SK-N-MC (cell line): ENCODE results near the gene ASCC3.

Experiments
- DNase-seq: peaks from one replicate; pipeline ENCODE4 v3.0.0-alpha.2; 2011; ENCODE audit warnings: low read depth, low spot score
- H3K27ac ChIP-seq: fragments of 200-600 bp; sonication (generic); 2 replicates; pipeline ENCODE4 v1.5.1; 2016; ENCODE audit warnings: mixed run types
- H3K36me3 ChIP-seq: fragments of 200-600 bp; sonication (generic); 2 replicates; pipeline ENCODE4 v1.6.1; 2017; ENCODE audit warnings: antibody characterized with exemption, low read length, mixed read lengths; ENCODE audit not compliant: insufficient read depth
- H3K4me3 ChIP-seq: fragments of 200-600 bp; sonication (generic); 2 replicates; pipeline ENCODE4 v1.5.1; 2016
- H3K9ac ChIP-seq: fragments of 200-600 bp; sonication (generic); 2 replicates; pipeline ENCODE4 v1.8.0; 2017; ENCODE audit warnings: mixed run types, mixed read lengths; ENCODE audit not compliant: insufficient read length
- H3K9me3 ChIP-seq: fragments of 200-600 bp; sonication (generic); 2 replicates; pipeline ENCODE4 v1.6.1; 2017; ENCODE audit warnings: low read depth, mild to moderate bottlenecking, antibody characterized with exemption, low read length, moderate library complexity, mixed read lengths
- EZH2 ChIP-seq: fragments of 200-600 bp; sonication (generic); IDR thresholded peaks from one replicate; pipeline ENCODE4 v1.6.1; 2017; ENCODE audit warnings: antibody characterized with exemption
- FOXP2 ChIP-seq: optimal IDR thresholded peaks from 2 replicates; pipeline ENCODE3; 2011; ENCODE audit warnings: mild to moderate bottlenecking, moderate library complexity; ENCODE audit not compliant: insufficient read depth; ENCODE audit errors: extremely low read length, control extremely low read depth
- POLR2AphosphoS5 ChIP-seq: IDR thresholded peaks from 2 replicates; pipeline ENCODE4 v1.6.1; 2012; ENCODE audit warnings: mild to moderate bottlenecking, low read depth, low read length, borderline replicate concordance

ASCC3 gene

DNA sequence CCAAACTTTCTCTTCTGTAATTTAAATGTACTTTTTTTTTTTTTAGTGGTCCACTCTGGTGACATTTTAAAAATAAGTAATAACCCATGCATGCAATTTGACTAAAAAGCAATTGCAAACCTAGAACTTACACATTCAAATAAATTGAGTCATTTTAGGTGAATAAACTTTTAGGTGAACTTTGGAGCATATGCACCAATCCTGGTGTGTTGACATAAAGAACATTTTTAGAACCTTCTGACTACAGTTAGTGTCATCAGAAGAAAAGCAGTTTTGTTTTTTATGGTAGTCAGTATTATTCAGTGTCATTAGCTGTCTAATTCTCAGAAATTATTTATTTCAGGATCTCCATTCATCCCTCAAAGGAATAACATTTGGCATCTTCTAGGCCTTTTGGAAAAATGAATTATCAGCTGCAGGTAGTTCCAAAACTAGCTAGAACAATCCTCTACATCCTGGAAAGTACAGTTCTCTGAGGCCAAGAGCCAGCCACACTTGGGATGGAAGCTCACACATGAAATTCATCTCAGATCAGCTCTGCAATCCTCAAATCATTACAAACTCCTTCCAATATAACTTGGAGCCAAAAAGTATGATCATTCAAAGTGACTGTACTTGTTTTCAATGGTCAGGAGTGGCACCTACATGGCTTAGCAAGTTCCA is 378.0 kb downstream of the ASCC3 start:
- H3K36me3 ChIP-seq = 0 out of 2 replicates have a peak, but pooled peaks cover 6% of the 10 kb centered on the region
- H3K9me3 ChIP-seq = no peaks in the 10 kb centered on the region
- H3K9ac ChIP-seq = no peak overlapping the region
- no peak for TF ChIP-seq FOXP2
- TF ChIP-seq POLR2AphosphoS5 = no peak
- no peak for TF ChIP-seq EZH2
- H3K27ac ChIP-seq = no peak overlapping the region
- H3K4me3 ChIP-seq = no peak overlapping the region
- DNase-seq = no peak

DNA sequence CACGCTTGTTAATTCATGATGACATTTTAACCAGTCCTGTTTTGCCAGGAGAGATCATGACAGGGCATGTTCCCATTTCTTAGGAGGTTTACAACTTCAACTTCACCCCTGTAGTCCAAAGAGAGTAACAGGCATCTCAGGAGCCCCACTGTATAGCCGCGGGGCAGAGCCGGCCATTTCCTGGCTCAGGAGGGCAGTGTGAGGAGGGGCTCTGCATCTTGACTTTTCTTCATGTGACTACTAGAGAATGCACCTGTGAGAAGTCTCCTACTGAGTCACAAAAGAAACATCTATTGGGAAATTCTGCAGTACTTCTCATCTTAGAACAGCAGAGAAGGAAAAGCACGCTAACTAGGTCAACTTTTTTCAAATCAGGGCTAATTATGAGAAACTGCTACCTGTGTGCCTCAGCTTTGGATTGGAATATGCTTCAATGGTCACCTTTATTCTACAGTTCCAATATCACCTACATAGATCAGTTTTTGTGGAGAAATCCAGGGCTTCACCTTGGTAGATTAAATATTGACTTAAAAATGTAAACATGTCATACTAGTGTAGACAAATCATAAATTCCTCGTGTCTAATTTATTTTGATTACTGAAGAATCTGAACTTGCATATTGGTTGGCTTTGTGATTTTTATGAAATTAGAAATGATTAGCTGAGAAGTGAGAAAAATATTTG is 387.8 kb downstream of the ASCC3 start:
- H3K36me3 ChIP-seq = no peaks in the 10 kb centered on the region
- no peak for TF ChIP-seq EZH2
- TF ChIP-seq FOXP2 = no peak
- TF ChIP-seq POLR2AphosphoS5 = no peak
- no peak overlapping the region for H3K9ac ChIP-seq
- H3K9me3 ChIP-seq = no peaks in the 10 kb centered on the region
- H3K4me3 ChIP-seq = no peak overlapping the region
- DNase-seq = no peak
- no peak overlapping the region for H3K27ac ChIP-seq

DNA sequence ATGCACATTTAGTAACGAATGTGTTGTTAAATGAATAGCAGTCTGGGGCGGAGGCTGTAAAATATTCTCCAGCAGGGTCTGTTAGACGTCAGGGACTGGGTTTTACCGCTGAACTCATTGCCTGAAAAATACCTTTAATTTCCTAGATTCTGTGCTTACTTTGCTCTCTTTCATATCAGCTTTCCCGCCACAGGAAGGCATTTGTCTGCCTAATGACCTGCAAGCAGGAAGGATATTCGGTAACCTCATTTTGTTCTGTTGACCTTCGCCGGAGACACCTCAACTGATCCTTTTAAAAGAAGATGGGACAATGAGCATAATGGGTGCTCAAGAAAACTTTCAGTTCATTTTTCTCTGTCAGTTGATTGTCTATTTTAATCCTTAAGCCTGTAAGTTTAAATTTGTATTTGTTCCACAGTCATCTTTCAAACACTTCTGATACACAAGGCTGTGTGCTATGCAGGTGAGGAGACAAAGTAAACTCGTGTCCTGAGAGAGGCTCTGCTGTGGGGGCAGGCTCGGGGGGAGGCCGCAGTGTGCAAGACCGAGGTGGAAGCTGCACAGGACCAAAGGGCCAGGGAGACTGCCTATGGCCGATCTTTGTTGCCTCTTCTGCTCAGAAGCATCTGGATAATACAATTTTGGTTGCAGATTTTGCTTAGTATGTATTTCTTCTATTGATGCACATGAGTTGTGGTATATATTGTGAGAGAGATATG is 389.0 kb downstream of the ASCC3 start:
- TF ChIP-seq EZH2 (no peak), FOXP2 (no peak), POLR2AphosphoS5 (no peak)
- H3K27ac ChIP-seq = no peak overlapping the region
- DNase-seq = no peak
- H3K9ac ChIP-seq = no peak overlapping the region
- H3K4me3 ChIP-seq = no peak overlapping the region
- H3K9me3 ChIP-seq = no peaks in the 10 kb centered on the region
- H3K36me3 ChIP-seq = no peaks in the 10 kb centered on the region

DNA sequence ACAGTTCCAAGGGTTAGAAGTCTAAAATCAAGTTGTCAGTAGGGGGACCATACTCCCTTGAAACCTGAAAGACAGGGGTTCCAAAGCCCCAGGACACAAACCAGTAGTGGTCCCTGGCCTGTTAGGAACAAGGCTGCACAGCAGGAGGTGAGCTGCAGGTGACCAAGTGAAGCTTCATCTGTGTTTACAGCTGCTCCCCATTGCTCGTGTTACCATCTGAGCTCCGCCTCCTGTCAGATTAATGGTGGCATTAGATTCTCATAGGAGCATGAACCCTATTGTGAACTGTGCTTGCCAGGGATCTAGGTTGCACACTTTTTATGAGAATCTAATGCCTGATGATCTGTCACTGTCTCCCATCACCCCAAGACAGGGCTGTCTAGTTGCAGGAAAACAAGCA is 391.1 kb downstream of the ASCC3 start:
- DNase-seq = no peak
- Histone ChIP-seq H3K27ac (no peak overlapping the region), H3K9ac (no peak overlapping the region), H3K36me3 (no peaks in the 10 kb centered on the region), H3K4me3 (no peak overlapping the region), H3K9me3 (no peaks in the 10 kb centered on the region)
- TF ChIP-seq EZH2 = no peak
- no peak for TF ChIP-seq POLR2AphosphoS5
- TF ChIP-seq FOXP2 = no peak

DNA sequence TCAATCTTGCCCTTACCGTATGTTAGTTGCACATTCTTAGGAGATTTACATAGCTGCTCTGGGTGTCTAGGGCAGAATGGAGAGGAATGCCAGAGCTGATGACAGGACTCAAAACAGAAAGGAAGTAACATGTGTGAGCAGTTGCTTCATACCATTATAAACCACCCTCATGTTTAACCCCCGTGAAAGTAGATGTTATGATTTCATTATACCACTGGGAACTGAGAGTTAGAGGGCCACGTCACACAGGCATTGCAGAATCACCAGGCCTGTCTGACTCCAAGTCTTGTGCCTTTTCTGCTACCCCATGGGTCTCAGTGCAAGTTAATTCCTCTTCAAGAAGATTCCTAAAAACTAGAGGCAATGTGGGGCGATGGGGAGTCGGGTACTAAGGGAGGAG is 392.9 kb downstream of the ASCC3 start:
- Histone ChIP-seq H3K27ac (no peak overlapping the region), H3K9me3 (no peaks in the 10 kb centered on the region), H3K9ac (no peak overlapping the region), H3K36me3 (no peaks in the 10 kb centered on the region), H3K4me3 (no peak overlapping the region)
- TF ChIP-seq POLR2AphosphoS5 (no peak), FOXP2 (no peak)
- no peak for DNase-seq

DNA sequence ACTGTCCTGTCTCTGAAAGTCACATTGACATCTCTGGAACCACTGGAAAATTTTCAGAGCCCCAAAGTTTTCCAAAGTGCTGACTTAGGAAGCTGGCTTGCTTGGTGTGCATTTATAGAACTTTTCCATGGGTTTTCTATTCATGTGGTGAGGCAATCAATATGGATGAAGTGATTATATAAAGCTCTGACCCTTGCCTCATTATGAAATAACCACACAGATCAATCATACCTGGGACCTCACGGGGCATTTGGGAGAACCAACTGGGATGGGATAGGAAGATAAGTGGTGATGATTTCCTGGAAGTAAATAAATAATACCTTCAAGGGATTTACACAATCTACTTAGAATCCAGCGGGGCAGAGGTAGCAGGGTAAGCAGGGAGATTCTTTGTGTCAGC is 393.5 kb downstream of the ASCC3 start:
- H3K36me3 ChIP-seq = no peaks in the 10 kb centered on the region
- H3K9ac ChIP-seq = no peak overlapping the region
- H3K27ac ChIP-seq = no peak overlapping the region
- no peak overlapping the region for H3K4me3 ChIP-seq
- no peak for DNase-seq
- TF ChIP-seq EZH2 (no peak), POLR2AphosphoS5 (no peak), FOXP2 (no peak)
- no peaks in the 10 kb centered on the region for H3K9me3 ChIP-seq

DNA sequence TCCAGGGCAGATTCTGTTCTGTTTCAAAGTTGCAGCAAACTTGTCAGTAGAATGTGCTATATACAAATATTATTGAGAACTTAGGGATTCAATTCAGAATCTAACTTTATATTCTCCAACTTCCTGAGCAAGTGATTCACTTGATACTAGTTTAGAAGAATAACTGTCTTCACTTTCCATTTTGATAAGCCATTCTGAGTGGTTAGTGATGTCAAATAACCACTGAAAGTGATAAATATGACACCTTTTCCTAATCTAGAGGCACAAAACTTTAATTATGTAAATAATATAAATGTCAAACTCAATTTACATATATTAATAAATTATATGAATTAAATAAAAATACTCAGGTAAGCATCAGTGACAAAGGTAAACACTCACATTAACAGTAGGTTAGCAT is 395.9 kb downstream of the ASCC3 start:
- DNase-seq = no peak
- Histone ChIP-seq H3K36me3 (no peaks in the 10 kb centered on the region), H3K27ac (no peak overlapping the region), H3K4me3 (no peak overlapping the region), H3K9ac (no peak overlapping the region), H3K9me3 (no peaks in the 10 kb centered on the region)
- TF ChIP-seq POLR2AphosphoS5 (no peak), EZH2 (no peak), FOXP2 (no peak)

DNA sequence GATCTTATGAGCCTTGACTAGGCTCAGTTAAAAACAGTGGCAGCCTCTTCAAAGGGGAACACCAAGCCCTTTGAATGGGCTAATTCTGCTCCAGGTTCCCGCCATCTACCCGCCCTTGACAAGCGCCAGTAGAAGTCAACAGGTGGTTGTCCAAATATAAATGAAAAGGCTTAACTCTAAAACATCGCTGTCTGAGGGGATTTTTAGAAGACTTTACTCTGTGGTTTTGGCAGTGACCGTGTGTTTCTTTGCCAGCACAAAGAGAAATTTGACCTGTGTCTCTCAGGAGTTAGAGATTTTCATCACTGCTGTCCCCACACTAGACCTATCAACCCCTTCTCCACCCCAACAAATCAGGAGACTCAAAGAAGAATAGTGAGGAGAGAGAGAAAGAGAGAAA is 396.7 kb downstream of the ASCC3 start:
- Histone ChIP-seq H3K36me3 (no peaks in the 10 kb centered on the region), H3K9ac (no peak overlapping the region), H3K9me3 (no peaks in the 10 kb centered on the region), H3K4me3 (no peak overlapping the region), H3K27ac (no peak overlapping the region)
- no peak for TF ChIP-seq FOXP2
- TF ChIP-seq EZH2 = no peak
- TF ChIP-seq POLR2AphosphoS5 = no peak
- no peak for DNase-seq
